Measurements from ENCODE around the gene CAMK1D.

The CAMK1D gene

GRCh38 chr10:12634621-12634931 lies 285.2 kb downstream of the CAMK1D start:
- no peak for DNase-seq
- Histone ChIP-seq H3K36me3 (ENCODE audit: insufficient read depth, low read length) (no peaks in the 10 kb centered on the region), H3K4me1 (ENCODE audit: insufficient read depth, low read length) (peaks cover 28% of the 10 kb centered on the region), H3K4me2 (ENCODE audit: insufficient read depth, low read length) (no peak overlapping the region), H3K4me3 (ENCODE audit: low read depth in 1 of 2, low read length in 2 of 2) (no peak overlapping the region), H3K27me3 (ENCODE audit: insufficient read depth, low read length, poor library complexity) (no peaks in the 10 kb centered on the region), H4K20me1 (ENCODE audit: insufficient read depth, low read length) (no peaks in the 10 kb centered on the region), H3K79me2 (ENCODE audit: insufficient read depth, low read length) (no peaks in the 10 kb centered on the region), H3K9ac (ENCODE audit: low read depth, low read length) (no peak overlapping the region), H3K9me3 (ENCODE audit: insufficient read depth, low read length, severe bottlenecking) (no peaks in the 10 kb centered on the region), H3K27ac (ENCODE audit: low read length) (no peak overlapping the region), H2AFZ (ENCODE audit: low read depth, low read length) (no peak overlapping the region)
- ATAC-seq (ENCODE audit: insufficient read depth, low read depth), result no peak
- TF ChIP-seq EZH2 (IDR thresholded peaks at IDR 0.05; ENCODE audit: borderline replicate concordance, low read depth, low read length, severe bottlenecking), result no peak
- TF ChIP-seq CTCF (IDR thresholded peaks at IDR 0.05; ENCODE audit: borderline replicate concordance, extremely low read depth, low read length, poor library complexity, severe bottlenecking), result no peak

- no peak overlapping the region for H2AFZ ChIP-seq (ENCODE audit: low read depth, low read length)
- no peak overlapping the region for H3K9ac ChIP-seq (ENCODE audit: low read depth, low read length)
- no peaks in the 10 kb centered on the region for H3K27me3 ChIP-seq (ENCODE audit: insufficient read depth, low read length, poor library complexity)
- H3K4me3 ChIP-seq (ENCODE audit: low read depth in 1 of 2, low read length in 2 of 2), result no peak overlapping the region
- H3K4me2 ChIP-seq (ENCODE audit: insufficient read depth, low read length), result no peak overlapping the region
- H3K27ac ChIP-seq (ENCODE audit: low read length), result no peak overlapping the region
- H4K20me1 ChIP-seq (ENCODE audit: insufficient read depth, low read length), result no peaks in the 10 kb centered on the region
- ATAC-seq (ENCODE audit: insufficient read depth, low read depth), result no peak
- TF ChIP-seq EZH2 (IDR thresholded peaks at IDR 0.05; ENCODE audit: borderline replicate concordance, low read depth, low read length, severe bottlenecking) (no peak), CTCF (IDR thresholded peaks at IDR 0.05; ENCODE audit: borderline replicate concordance, extremely low read depth, low read length, poor library complexity, severe bottlenecking) (no peak)
- no peaks in the 10 kb centered on the region for H3K79me2 ChIP-seq (ENCODE audit: insufficient read depth, low read length)
- H3K4me1 ChIP-seq (ENCODE audit: insufficient read depth, low read length), result peaks cover 28% of the 10 kb centered on the region
- no peaks in the 10 kb centered on the region for H3K9me3 ChIP-seq (ENCODE audit: insufficient read depth, low read length, severe bottlenecking)
- H3K36me3 ChIP-seq (ENCODE audit: insufficient read depth, low read length), result no peaks in the 10 kb centered on the region
- no peak for DNase-seq
These were observed 285.8 kb downstream of the CAMK1D start for GRCh38 chr10:12635127-12635541.

- no peaks in the 10 kb centered on the region for H3K9me3 ChIP-seq (ENCODE audit: insufficient read depth, low read length, severe bottlenecking)
- H3K4me2 ChIP-seq (ENCODE audit: insufficient read depth, low read length), result no peak overlapping the region
- DNase-seq (no peak), ATAC-seq (ENCODE audit: insufficient read depth, low read depth) (no peak)
- H3K4me3 ChIP-seq (ENCODE audit: low read depth in 1 of 2, low read length in 2 of 2), result no peak overlapping the region
- H3K36me3 ChIP-seq (ENCODE audit: insufficient read depth, low read length), result no peaks in the 10 kb centered on the region
- no peaks in the 10 kb centered on the region for H3K27me3 ChIP-seq (ENCODE audit: insufficient read depth, low read length, poor library complexity)
- no peak overlapping the region for H3K9ac ChIP-seq (ENCODE audit: low read depth, low read length)
- H3K27ac ChIP-seq (ENCODE audit: low read length), result peak overlapping the region; percentile 17
- no peaks in the 10 kb centered on the region for H4K20me1 ChIP-seq (ENCODE audit: insufficient read depth, low read length)
- no peaks in the 10 kb centered on the region for H3K79me2 ChIP-seq (ENCODE audit: insufficient read depth, low read length)
- peaks cover 28% of the 10 kb centered on the region for H3K4me1 ChIP-seq (ENCODE audit: insufficient read depth, low read length)
- no peak overlapping the region for H2AFZ ChIP-seq (ENCODE audit: low read depth, low read length)
- TF ChIP-seq EZH2 (IDR thresholded peaks at IDR 0.05; ENCODE audit: borderline replicate concordance, low read depth, low read length, severe bottlenecking), result no peak
- no peak for TF ChIP-seq CTCF (IDR thresholded peaks at IDR 0.05; ENCODE audit: borderline replicate concordance, extremely low read depth, low read length, poor library complexity, severe bottlenecking)
These were observed 287.2 kb downstream of the CAMK1D start for GRCh38 chr10:12636571-12636970.

- no peaks in the 10 kb centered on the region for H3K27me3 ChIP-seq (ENCODE audit: insufficient read depth, low read length, poor library complexity)
- no peaks in the 10 kb centered on the region for H3K9me3 ChIP-seq (ENCODE audit: insufficient read depth, low read length, severe bottlenecking)
- no peaks in the 10 kb centered on the region for H4K20me1 ChIP-seq (ENCODE audit: insufficient read depth, low read length)
- no peaks in the 10 kb centered on the region for H3K36me3 ChIP-seq (ENCODE audit: insufficient read depth, low read length)
- H3K4me1 ChIP-seq (ENCODE audit: insufficient read depth, low read length), result peaks cover 28% of the 10 kb centered on the region
- ATAC-seq (ENCODE audit: insufficient read depth, low read depth), result no peak
- peak overlapping the region; percentile 35 for H3K9ac ChIP-seq (ENCODE audit: low read depth, low read length)
- peak overlapping the region; percentile 75 for H3K27ac ChIP-seq (ENCODE audit: low read length)
- no peak overlapping the region for H3K4me3 ChIP-seq (ENCODE audit: low read depth in 1 of 2, low read length in 2 of 2)
- no peak for DNase-seq
- H2AFZ ChIP-seq (ENCODE audit: low read depth, low read length), result peak overlapping the region; percentile 68; the same call in 1 of the 2 replicates
- H3K4me2 ChIP-seq (ENCODE audit: insufficient read depth, low read length), result peak overlapping the region; percentile 39; the same call in 1 of the 2 replicates
- H3K79me2 ChIP-seq (ENCODE audit: insufficient read depth, low read length), result no peaks in the 10 kb centered on the region
- TF ChIP-seq CTCF (IDR thresholded peaks at IDR 0.05; ENCODE audit: borderline replicate concordance, extremely low read depth, low read length, poor library complexity, severe bottlenecking) (no peak), EZH2 (IDR thresholded peaks at IDR 0.05; ENCODE audit: borderline replicate concordance, low read depth, low read length, severe bottlenecking) (no peak)
These were observed 288.3 kb downstream of the CAMK1D start for GRCh38 chr10:12637649-12638048.

All from DND-41 (cell line).